GM12873 (cell line): Measurements from ENCODE around the gene IRX2.

Experiments used
- CTCF ChIP-seq: IDR thresholded peaks from 2 replicates; pipeline ENCODE4 v1.5.1; 2012; ENCODE audit warnings: low read depth, mild to moderate bottlenecking, moderate library complexity, low read length, control low read depth; ENCODE audit not compliant: insufficient read depth; ENCODE audit errors: missing control alignments

IRX2 gene

GRCh38 chr5:2697446-2698200, 53.9 kb downstream of the IRX2 start:
- no peak for TF ChIP-seq CTCF

- no peak for TF ChIP-seq CTCF
These were observed 54.4 kb downstream of the IRX2 start for GRCh38 chr5:2697041-2697440.
